OCI-LY7 (cell line): ENCODE data around the gene ENDOD1. TPM values are rescaled to one million over a fixed set of nuclear protein-coding genes. Genes with fewer than 3 reads are reported as not detected.
"Not testable (repeated sequence)": the region's sequence is repeated elsewhere in the genome, so short reads cannot be mapped to it uniquely, and the experiment has no call there.

Source experiments
- BruUV-seq: library from RNA; stranded (reverse); fragments of 400-500 nt; replicated peaks from 2 replicates; lab custom pipeline; 2021; lab: Mats Ljungman, UMichigan
- CTCF ChIA-PET: fragments of 300-600 bp; sonication (Branson Sonifier 250); formaldehyde crosslinking; loops from one replicate; lab custom pipeline; 2022; ENCODE audit warnings: antibody characterized with exemption; ENCODE audit not compliant: unreplicated experiment; lab: Charles Lee
- POLR2A ChIA-PET: fragments of 300-600 bp; sonication (Branson Sonifier 250); formaldehyde crosslinking; loops from one replicate; lab custom pipeline; 2022; ENCODE audit warnings: antibody characterized with exemption; lab: Charles Lee
- DNase-seq: peaks from one replicate; pipeline ENCODE4 v3.0.0-alpha.2; 2015; ENCODE audit warnings: low spot score
- H2AFZ ChIP-seq: fragments of 200-600 bp; sonication (generic), shearing (Covaris generic); 2 replicates; pipeline ENCODE4 v1.6.1; 2014; ENCODE audit warnings: mild to moderate bottlenecking, antibody characterized with exemption, low read length, moderate library complexity
- H3K27ac ChIP-seq: fragments of 200-600 bp; sonication (generic); 2 replicates; pipeline ENCODE4 v1.5.1; 2014; ENCODE audit warnings: mixed run types, low read depth, mild to moderate bottlenecking, moderate library complexity, low read length, inconsistent platforms; ENCODE audit not compliant: poor library complexity, severe bottlenecking
- H3K36me3 ChIP-seq: fragments of 200-600 bp; sonication (generic); 2 replicates; pipeline ENCODE4 v1.6.1; 2014; ENCODE audit warnings: mild to moderate bottlenecking, antibody characterized with exemption, low read length, moderate library complexity, mixed read lengths; ENCODE audit not compliant: insufficient read depth
- H3K4me1 ChIP-seq: fragments of 200-600 bp; sonication (generic); 2 replicates; pipeline ENCODE4 v1.5.1; 2014; ENCODE audit warnings: mild to moderate bottlenecking, low read length; ENCODE audit not compliant: insufficient read depth, poor library complexity, severe bottlenecking
- H3K4me2 ChIP-seq: fragments of 200-600 bp; sonication (generic); 2 replicates; pipeline ENCODE4 v1.6.1; 2014; ENCODE audit warnings: mild to moderate bottlenecking, low read length
- H3K4me3 ChIP-seq: fragments of 200-600 bp; sonication (generic); 2 replicates; pipeline ENCODE4 v1.5.1; 2014; ENCODE audit warnings: mild to moderate bottlenecking, low read depth, low read length; ENCODE audit not compliant: poor library complexity, severe bottlenecking
- H3K79me2 ChIP-seq: fragments of 200-600 bp; sonication (generic); 2 replicates; pipeline ENCODE4 v1.6.1; 2016; ENCODE audit warnings: low read depth, mild to moderate bottlenecking, low read length, moderate library complexity, mixed read lengths; ENCODE audit not compliant: insufficient read depth
- H3K9me2 ChIP-seq: fragments of 200-600 bp; sonication (generic); 2 replicates; pipeline ENCODE4 v1.6.1; 2016; ENCODE audit warnings: mild to moderate bottlenecking, low read length, mixed read lengths; ENCODE audit not compliant: insufficient read depth
- H3K9me3 ChIP-seq: fragments of 200-600 bp; sonication (generic); 2 replicates; pipeline ENCODE4 v1.6.1; 2014; ENCODE audit warnings: mild to moderate bottlenecking, mixed run types, low read length, mixed read lengths
- H4K20me1 ChIP-seq: fragments of 200-600 bp; sonication (generic); 2 replicates; pipeline ENCODE4 v1.6.1; 2014; ENCODE audit warnings: mild to moderate bottlenecking, antibody characterized with exemption, low read length, moderate library complexity, mixed read lengths; ENCODE audit not compliant: insufficient read depth
- CTCF ChIP-seq: fragments of 200-600 bp; sonication (generic); conservative IDR thresholded peaks from 2 replicates; pipeline ENCODE4 v1.5.1; 2014; ENCODE audit warnings: mild to moderate bottlenecking, antibody characterized with exemption, low read length, moderate library complexity, mixed read lengths
- EZH2phosphoT487 ChIP-seq: fragments of 200-600 bp; sonication (generic); IDR thresholded peaks from 2 replicates; pipeline ENCODE4 v1.6.1; 2018; ENCODE audit warnings: low read depth, borderline replicate concordance, mild to moderate bottlenecking, mixed run types, antibody characterized with exemption, low read length, moderate library complexity, mixed read lengths
- intact Hi-C: fragments of 100-400 bp; cut with micrococcal nuclease; formaldehyde crosslinking; loops from one replicate; pipeline ENCODE4 v1.10.0; 2022; ENCODE audit not compliant: unreplicated experiment
- total RNA-seq, 2 experiments: library from RNA; depleted of rRNA in 1 of 2; stranded (reverse); fragments of >200 nt in 1 of 2; shearing (Covaris generic) in 1 of 2; gene quantifications; 2 replicates each; pipeline ENCODE4 v1.2.3, GENCODE V29; 2014 to 2022

ENDOD1 gene
- total RNA-seq, 2 experiments from 2014 or later, result 20.4 to 22.5 TPM

GRCh38 chr11:95042906-95043305, 46.7 kb upstream of the ENDOD1 start:
- Histone ChIP-seq H3K9me3 (no peaks in the 10 kb centered on the region), H3K4me3 (no peak overlapping the region), H3K79me2 (no peaks in the 10 kb centered on the region), H3K9me2 (no peaks in the 10 kb centered on the region), H3K4me2 (no peak overlapping the region), H3K36me3 (no peaks in the 10 kb centered on the region), H3K27ac (no peak overlapping the region), H2AFZ (no peak overlapping the region), H3K4me1 (no peaks in the 10 kb centered on the region), H4K20me1 (no peaks in the 10 kb centered on the region)
- intact Hi-C loops, result no loop called here
- CTCF ChIA-PET, result interaction anchor here (0.6 kb wide), 1 partner anchor 111 kb away, joined by 5 read pairs; no protein-coding TSS in a partner anchor
- no peak for TF ChIP-seq CTCF
- TF ChIP-seq EZH2phosphoT487, result no peak
- POLR2A ChIA-PET, result interaction anchor here (0.6 kb wide), 1 partner anchor 58 kb away, joined by 3 read pairs; no protein-coding TSS in a partner anchor
- DNase-seq, result no peak
- BruUV-seq, result no TSS peak

- ChIA-PET POLR2A (interaction anchor here (0.6 kb wide), 1 partner anchor 373 kb away, joined by 4 read pairs; no protein-coding TSS in a partner anchor), CTCF (no interaction called here)
- no peak overlapping the region for H3K4me3 ChIP-seq
- H3K9me2 ChIP-seq, result no peaks in the 10 kb centered on the region
- no peak for TF ChIP-seq EZH2phosphoT487
- TF ChIP-seq CTCF, result no peak
- H2AFZ ChIP-seq, result no peak overlapping the region
- no peak for DNase-seq
- no peaks in the 10 kb centered on the region for H3K9me3 ChIP-seq
- no peak overlapping the region for H3K27ac ChIP-seq
- H3K4me2 ChIP-seq, result no peak overlapping the region
- intact Hi-C loops, result no loop called here
- H3K79me2 ChIP-seq, result no peaks in the 10 kb centered on the region
- no peaks in the 10 kb centered on the region for H3K36me3 ChIP-seq
- no TSS peak for BruUV-seq
- H3K4me1 ChIP-seq, result no peaks in the 10 kb centered on the region
- no peaks in the 10 kb centered on the region for H4K20me1 ChIP-seq
Measured at GRCh38 chr11:95044010-95044409, 45.6 kb upstream of the ENDOD1 start.

- Histone ChIP-seq H3K4me3 (no peak overlapping the region), H4K20me1 (no peaks in the 10 kb centered on the region), H3K36me3 (no peaks in the 10 kb centered on the region), H3K79me2 (no peaks in the 10 kb centered on the region), H2AFZ (no peak overlapping the region), H3K4me1 (no peaks in the 10 kb centered on the region), H3K9me2 (no peaks in the 10 kb centered on the region), H3K4me2 (no peak overlapping the region), H3K9me3 (no peaks in the 10 kb centered on the region), H3K27ac (no peak overlapping the region)
- DNase-seq, result no peak
- intact Hi-C loops, result no loop called here
- no TSS peak for BruUV-seq
- TF ChIP-seq CTCF (no peak), EZH2phosphoT487 (no peak)
- CTCF ChIA-PET, result no interaction called here
- POLR2A ChIA-PET, result no interaction called here
Measured at GRCh38 chr11:95045812-95046211, 43.8 kb upstream of the ENDOD1 start.

- intact Hi-C loops, POLR2A ChIA-PET: not testable (repeated sequence)
Measured at GRCh38 chr11:95049122-95049521, 40.5 kb upstream of the ENDOD1 start, which contains the start of gene KDM4F. TSS of gene KDM4F (plus strand) at chr11:95049422.

More at GRCh38 chr11:95049122-95049521, 40.5 kb upstream of the ENDOD1 start, which contains the start of gene KDM4F:
- BruUV-seq, H3K79me2 ChIP-seq, H3K4me1 ChIP-seq, H3K9me2 ChIP-seq, H3K36me3 ChIP-seq, H4K20me1 ChIP-seq, DNase-seq, CTCF ChIA-PET, H3K4me2 ChIP-seq, H3K9me3 ChIP-seq, H2AFZ ChIP-seq, H3K27ac ChIP-seq, H3K4me3 ChIP-seq: not testable (repeated sequence)
